Neural cell (in vitro differentiated cells): ENCODE data around the gene GPX3. TPM values are rescaled to one million over a fixed set of nuclear protein-coding genes. Genes with fewer than 3 reads are reported as not detected.

ENCODE experiments used
- H2AFZ ChIP-seq: fragments of 200-600, 300-800 bp; sonication (generic), shearing (Covaris generic); 2 replicates; pipeline ENCODE4 v1.6.0; 2014; ENCODE audit warnings: low read depth, mild to moderate bottlenecking, antibody characterized with exemption, low read length, moderate library complexity
- H3F3A ChIP-seq: fragments of 200-600 bp; shearing (Covaris generic); 2 replicates; pipeline ENCODE4 v1.6.1; 2016; ENCODE audit warnings: mild to moderate bottlenecking, moderate library complexity, mixed read lengths, antibody characterized with exemption, low read length; ENCODE audit not compliant: insufficient read depth, poor library complexity, severe bottlenecking
- H3K27ac ChIP-seq: fragments of 200-600, 300-800 bp; sonication (generic), shearing (Covaris generic); 2 replicates; pipeline ENCODE4 v1.5.1; 2014; ENCODE audit warnings: mild to moderate bottlenecking, low read length, moderate library complexity
- H3K27me3 ChIP-seq: fragments of 300-800, 200-600 bp; sonication (generic), shearing (Covaris generic); 2 replicates; pipeline ENCODE4 v1.6.0; 2014; ENCODE audit warnings: mild to moderate bottlenecking, low read depth, low read length, moderate library complexity; ENCODE audit not compliant: insufficient read depth
- H3K36me3 ChIP-seq: fragments of 300-800, 200-600 bp; sonication (generic), shearing (Covaris generic); 2 replicates; pipeline ENCODE4 v1.5.1; 2014; ENCODE audit warnings: mild to moderate bottlenecking, antibody characterized with exemption, low read length, moderate library complexity; ENCODE audit not compliant: insufficient read depth
- H3K4me2 ChIP-seq: fragments of 300-800, 200-600 bp; sonication (generic), shearing (Covaris generic); 2 replicates; pipeline ENCODE4 v1.6.0; 2014; ENCODE audit warnings: mild to moderate bottlenecking, low read length
- H3K4me3 ChIP-seq: fragments of 300-800, 200-600 bp; sonication (generic), shearing (Covaris generic); 2 replicates; pipeline ENCODE4 v1.5.1; 2014; ENCODE audit warnings: mild to moderate bottlenecking, low read length, moderate library complexity
- H3K79me2 ChIP-seq: fragments of 200-600 bp; shearing (Covaris generic); replicated peaks from 2 replicates; pipeline ENCODE4 v1.6.0; 2014; ENCODE audit warnings: mild to moderate bottlenecking, low read length, moderate library complexity; ENCODE audit not compliant: insufficient read depth
- H3K9ac ChIP-seq: fragments of 300-800, 200-600 bp; sonication (generic), shearing (Covaris generic); 2 replicates; pipeline ENCODE4 v1.6.1; 2016; ENCODE audit warnings: mild to moderate bottlenecking, low read length, mixed read lengths
- H3K9me2 ChIP-seq: fragments of 200-600 bp; shearing (Covaris generic); 2 replicates; pipeline ENCODE4 v1.6.1; 2016; ENCODE audit warnings: mild to moderate bottlenecking, low read length, mixed read lengths; ENCODE audit not compliant: insufficient read depth
- H3K9me3 ChIP-seq: fragments of 200-600, 300-800 bp; sonication (generic), shearing (Covaris generic); 2 replicates; pipeline ENCODE4 v1.6.1; 2016; ENCODE audit warnings: mild to moderate bottlenecking, mixed run types, low read length, moderate library complexity, mixed read lengths
- H4K20me1 ChIP-seq: fragments of 200-600 bp; shearing (Covaris generic); 2 replicates; pipeline ENCODE4 v1.6.1; 2016; ENCODE audit warnings: mild to moderate bottlenecking, mixed run types; ENCODE audit not compliant: insufficient read depth
- EP300 ChIP-seq: fragments of 450-650 bp; conservative IDR thresholded peaks from 2 replicates; pipeline ENCODE4 v1.6.1; 2014; ENCODE audit warnings: antibody characterized with exemption, mild to moderate bottlenecking, moderate library complexity; ENCODE audit not compliant: poor library complexity, severe bottlenecking
- EZH2 ChIP-seq: fragments of 200-600, 300-800 bp; shearing (Covaris generic), sonication (generic); IDR thresholded peaks from 2 replicates; pipeline ENCODE4 v1.6.1; 2014; ENCODE audit warnings: antibody characterized with exemption, low read length, borderline replicate concordance, mild to moderate bottlenecking; ENCODE audit not compliant: insufficient read depth, poor library complexity, severe bottlenecking
- MXI1 ChIP-seq: fragments of 450-650 bp; conservative IDR thresholded peaks from 2 replicates; pipeline ENCODE4 v1.6.1; 2014; ENCODE audit warnings: antibody characterized with exemption, mild to moderate bottlenecking; ENCODE audit not compliant: poor library complexity, severe bottlenecking
- POLR2AphosphoS5 ChIP-seq: IDR thresholded peaks from 2 replicates; pipeline ENCODE4 v1.6.1; 2012
- RAD21 ChIP-seq: fragments of 450-650 bp; conservative IDR thresholded peaks from 2 replicates; pipeline ENCODE4 v1.6.1; 2014; ENCODE audit warnings: antibody characterized with exemption, mild to moderate bottlenecking, moderate library complexity
- SMC3 ChIP-seq: fragments of 450-650 bp; conservative IDR thresholded peaks from 2 replicates; pipeline ENCODE4 v1.6.1; 2014; ENCODE audit warnings: antibody characterized with exemption, mild to moderate bottlenecking, moderate library complexity; ENCODE audit not compliant: poor library complexity
- TAF1 ChIP-seq: IDR thresholded peaks from 2 replicates; pipeline ENCODE4 v1.6.1; 2012; ENCODE audit warnings: low read depth
- polyA plus RNA-seq: library from polyadenylated mRNA; depleted of rRNA; stranded (reverse); fragments of >200 nt; gene quantifications from 2 replicates; pipeline ENCODE4 v1.2.3, GENCODE V29; 2014
- TF ChIP-seq, protein P1 (sequence below): fragments of 450-650 bp; IDR thresholded peaks from 2 replicates; pipeline ENCODE4 v1.5.1; 2014; ENCODE audit warnings: antibody characterized with exemption, mild to moderate bottlenecking, moderate library complexity; ENCODE audit not compliant: poor library complexity, severe bottlenecking
- TF ChIP-seq, protein P2 (sequence below): IDR thresholded peaks from 2 replicates; pipeline ENCODE4 v1.6.1; 2012; ENCODE audit warnings: borderline replicate concordance

GPX3 gene
- polyA plus RNA-seq, 1 donor from 2014 or later, result 4.0 TPM

DNA sequence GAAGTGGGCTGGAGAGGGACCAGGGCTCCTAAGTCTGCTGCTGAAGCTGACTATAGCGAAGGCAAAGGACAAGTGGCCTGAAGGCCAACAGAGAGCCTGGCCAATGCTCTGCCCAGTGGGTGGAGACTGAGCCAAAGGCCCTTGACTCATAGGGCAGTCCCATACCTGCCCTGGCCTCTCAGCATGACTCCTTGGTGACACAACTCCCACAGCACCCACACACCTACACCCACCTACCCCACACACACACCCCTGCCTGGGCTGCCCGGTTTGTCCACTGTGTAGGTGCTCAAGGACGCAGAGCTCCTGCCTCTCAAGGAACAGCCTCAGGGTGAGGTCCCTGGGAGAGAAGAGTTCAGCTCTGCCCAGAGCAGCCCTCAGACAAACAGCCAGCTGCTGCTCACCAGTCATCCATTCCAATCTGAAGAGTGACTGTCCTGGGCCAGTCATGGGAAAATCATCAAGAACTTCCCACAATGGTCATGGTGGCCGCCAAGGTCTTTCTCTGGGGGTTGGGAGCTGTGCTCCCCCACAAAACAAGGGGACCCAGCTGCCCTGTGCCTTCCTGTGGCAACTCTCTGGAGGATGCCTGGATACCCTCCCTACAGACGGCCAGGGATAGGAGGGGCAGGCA lies 55.4 kb downstream of the GPX3 start:
- H4K20me1 ChIP-seq, result no peaks in the 10 kb centered on the region
- no peak overlapping the region for H2AFZ ChIP-seq
- no peak for TF ChIP-seq EZH2
- TF ChIP-seq, protein P1, sequence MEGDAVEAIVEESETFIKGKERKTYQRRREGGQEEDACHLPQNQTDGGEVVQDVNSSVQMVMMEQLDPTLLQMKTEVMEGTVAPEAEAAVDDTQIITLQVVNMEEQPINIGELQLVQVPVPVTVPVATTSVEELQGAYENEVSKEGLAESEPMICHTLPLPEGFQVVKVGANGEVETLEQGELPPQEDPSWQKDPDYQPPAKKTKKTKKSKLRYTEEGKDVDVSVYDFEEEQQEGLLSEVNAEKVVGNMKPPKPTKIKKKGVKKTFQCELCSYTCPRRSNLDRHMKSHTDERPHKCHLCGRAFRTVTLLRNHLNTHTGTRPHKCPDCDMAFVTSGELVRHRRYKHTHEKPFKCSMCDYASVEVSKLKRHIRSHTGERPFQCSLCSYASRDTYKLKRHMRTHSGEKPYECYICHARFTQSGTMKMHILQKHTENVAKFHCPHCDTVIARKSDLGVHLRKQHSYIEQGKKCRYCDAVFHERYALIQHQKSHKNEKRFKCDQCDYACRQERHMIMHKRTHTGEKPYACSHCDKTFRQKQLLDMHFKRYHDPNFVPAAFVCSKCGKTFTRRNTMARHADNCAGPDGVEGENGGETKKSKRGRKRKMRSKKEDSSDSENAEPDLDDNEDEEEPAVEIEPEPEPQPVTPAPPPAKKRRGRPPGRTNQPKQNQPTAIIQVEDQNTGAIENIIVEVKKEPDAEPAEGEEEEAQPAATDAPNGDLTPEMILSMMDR, result no peak
- no peak for TF ChIP-seq TAF1
- no peak for TF ChIP-seq POLR2AphosphoS5
- no peak for TF ChIP-seq MXI1
- TF ChIP-seq RAD21, result no peak
- TF ChIP-seq, protein P2, sequence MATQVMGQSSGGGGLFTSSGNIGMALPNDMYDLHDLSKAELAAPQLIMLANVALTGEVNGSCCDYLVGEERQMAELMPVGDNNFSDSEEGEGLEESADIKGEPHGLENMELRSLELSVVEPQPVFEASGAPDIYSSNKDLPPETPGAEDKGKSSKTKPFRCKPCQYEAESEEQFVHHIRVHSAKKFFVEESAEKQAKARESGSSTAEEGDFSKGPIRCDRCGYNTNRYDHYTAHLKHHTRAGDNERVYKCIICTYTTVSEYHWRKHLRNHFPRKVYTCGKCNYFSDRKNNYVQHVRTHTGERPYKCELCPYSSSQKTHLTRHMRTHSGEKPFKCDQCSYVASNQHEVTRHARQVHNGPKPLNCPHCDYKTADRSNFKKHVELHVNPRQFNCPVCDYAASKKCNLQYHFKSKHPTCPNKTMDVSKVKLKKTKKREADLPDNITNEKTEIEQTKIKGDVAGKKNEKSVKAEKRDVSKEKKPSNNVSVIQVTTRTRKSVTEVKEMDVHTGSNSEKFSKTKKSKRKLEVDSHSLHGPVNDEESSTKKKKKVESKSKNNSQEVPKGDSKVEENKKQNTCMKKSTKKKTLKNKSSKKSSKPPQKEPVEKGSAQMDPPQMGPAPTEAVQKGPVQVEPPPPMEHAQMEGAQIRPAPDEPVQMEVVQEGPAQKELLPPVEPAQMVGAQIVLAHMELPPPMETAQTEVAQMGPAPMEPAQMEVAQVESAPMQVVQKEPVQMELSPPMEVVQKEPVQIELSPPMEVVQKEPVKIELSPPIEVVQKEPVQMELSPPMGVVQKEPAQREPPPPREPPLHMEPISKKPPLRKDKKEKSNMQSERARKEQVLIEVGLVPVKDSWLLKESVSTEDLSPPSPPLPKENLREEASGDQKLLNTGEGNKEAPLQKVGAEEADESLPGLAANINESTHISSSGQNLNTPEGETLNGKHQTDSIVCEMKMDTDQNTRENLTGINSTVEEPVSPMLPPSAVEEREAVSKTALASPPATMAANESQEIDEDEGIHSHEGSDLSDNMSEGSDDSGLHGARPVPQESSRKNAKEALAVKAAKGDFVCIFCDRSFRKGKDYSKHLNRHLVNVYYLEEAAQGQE, result no peak
- no peak for TF ChIP-seq EP300
- TF ChIP-seq SMC3, result no peak
- H3K79me2 ChIP-seq, result no peaks in the 10 kb centered on the region
- H3K27me3 ChIP-seq, result no peaks in the 10 kb centered on the region
- no peaks in the 10 kb centered on the region for H3K9me2 ChIP-seq
- H3K9ac ChIP-seq, result no peak overlapping the region
- H3K36me3 ChIP-seq, result no peaks in the 10 kb centered on the region
- H3K27ac ChIP-seq, result no peak overlapping the region
- no peak overlapping the region for H3K4me2 ChIP-seq
- H3K9me3 ChIP-seq, result no peaks in the 10 kb centered on the region
- no peak overlapping the region for H3K4me3 ChIP-seq
- no peaks in the 10 kb centered on the region for H3F3A ChIP-seq

DNA sequence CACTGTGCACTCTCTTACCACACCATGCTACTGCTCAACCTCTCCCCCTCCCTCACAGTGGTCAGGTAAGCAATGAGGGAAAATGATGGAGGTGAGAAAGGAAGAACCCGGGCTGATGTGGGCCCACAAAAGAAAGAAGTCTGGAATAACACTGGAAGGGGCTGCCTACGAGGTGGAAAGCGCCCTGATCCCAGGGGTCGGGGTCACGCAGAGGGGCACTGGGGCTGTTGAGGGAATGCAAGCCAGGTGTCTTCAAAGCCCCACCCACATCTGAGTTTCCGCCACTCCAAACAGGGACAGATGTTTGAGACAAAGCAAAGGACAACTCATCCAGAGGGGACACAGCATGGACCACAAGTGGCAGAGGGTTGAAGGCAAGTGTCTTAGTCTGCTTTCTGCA lies 56.2 kb downstream of the GPX3 start:
- no peak overlapping the region for H3K4me2 ChIP-seq
- H3K79me2 ChIP-seq, result no peaks in the 10 kb centered on the region
- H4K20me1 ChIP-seq, result no peaks in the 10 kb centered on the region
- H3K27me3 ChIP-seq, result no peaks in the 10 kb centered on the region
- no peaks in the 10 kb centered on the region for H3K9me3 ChIP-seq
- H3K36me3 ChIP-seq, result no peaks in the 10 kb centered on the region
- no peak for TF ChIP-seq EP300
- TF ChIP-seq TAF1, result no peak
- H3K27ac ChIP-seq, result no peak overlapping the region
- H3K9me2 ChIP-seq, result no peaks in the 10 kb centered on the region
- H3K9ac ChIP-seq, result no peak overlapping the region
- H3K4me3 ChIP-seq, result no peak overlapping the region
- H2AFZ ChIP-seq, result no peak overlapping the region
- H3F3A ChIP-seq, result no peaks in the 10 kb centered on the region

DNA sequence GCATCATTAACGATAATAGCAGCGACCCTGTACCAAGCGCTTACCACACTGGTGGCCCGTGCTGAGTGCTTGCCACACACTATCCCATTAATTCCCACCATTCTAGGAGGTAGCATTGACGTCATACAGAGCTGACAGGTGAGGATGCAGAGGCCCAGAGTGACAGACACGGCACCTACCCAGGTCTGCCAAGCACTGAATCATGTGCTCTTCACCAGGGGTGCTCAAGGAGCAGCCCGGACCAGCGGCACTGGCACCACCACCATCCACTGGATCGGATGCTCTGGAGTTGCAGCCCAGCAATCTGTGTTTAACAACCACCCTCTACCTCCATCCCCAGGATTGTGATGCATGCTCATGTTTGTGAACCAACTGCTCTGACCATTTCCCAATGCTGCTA lies 57.0 kb downstream of the GPX3 start:
- Histone ChIP-seq H3K9me2 (no peaks in the 10 kb centered on the region), H4K20me1 (no peaks in the 10 kb centered on the region), H2AFZ (no peak overlapping the region), H3K9me3 (no peaks in the 10 kb centered on the region), H3K9ac (no peak overlapping the region), H3K27ac (no peak overlapping the region), H3K36me3 (no peaks in the 10 kb centered on the region), H3K27me3 (no peaks in the 10 kb centered on the region), H3K4me2 (no peak overlapping the region), H3K4me3 (no peak overlapping the region), H3F3A (no peaks in the 10 kb centered on the region), H3K79me2 (no peaks in the 10 kb centered on the region)
- no peak for TF ChIP-seq EZH2
- TF ChIP-seq TAF1, result no peak
- TF ChIP-seq, protein P1, result no peak
- TF ChIP-seq EP300, result no peak
- TF ChIP-seq POLR2AphosphoS5, result no peak
